ENCODE results near the gene RBM22. TPM values are rescaled to one million over a fixed set of nuclear protein-coding genes. Genes with fewer than 3 reads are reported as not detected.

Gene RBM22
- total and polyA plus RNA-seq, 2 of the 8 experiments (the other 6 are each of a cell fraction or from before 2014, with no cell fraction given) = 20.8 to 33.9 TPM

DNA sequence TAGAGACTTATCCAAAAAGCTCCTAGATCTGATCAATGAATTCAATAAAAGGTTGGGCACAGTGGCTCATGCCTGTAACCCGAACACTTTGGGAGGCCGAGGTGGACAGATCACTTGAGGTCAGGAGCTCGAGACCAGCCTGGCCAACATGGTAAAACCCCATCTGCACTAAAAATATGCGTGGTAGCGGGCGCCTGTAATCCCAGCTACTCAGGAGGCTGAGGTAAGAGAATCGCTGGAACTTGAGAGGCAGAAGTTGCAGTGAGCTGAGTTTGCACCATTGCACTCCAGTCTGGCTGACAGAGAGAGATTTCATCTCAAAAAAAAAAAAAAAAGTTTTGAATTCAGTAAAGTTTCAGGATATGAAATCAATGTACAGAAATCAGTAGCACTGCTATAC is 38.0 kb upstream of the RBM22 start:
- Histone ChIP-seq H3K4me1 (replicated peaks in 1 of 4; ENCODE audit: control insufficient read depth in 3 of 4, insufficient read depth in 4 of 4, low read length in 3 of 4) (no peaks in the 10 kb centered on the region), H3K23ac (ENCODE audit: insufficient read length) (no peak overlapping the region), H4K5ac (ENCODE audit: insufficient read length, low read depth, low read length) (no peak overlapping the region), H3K79me2 (ENCODE audit: control insufficient read depth in 1 of 2, insufficient read depth in 2 of 2, low read length in 2 of 2) (peaks cover 0 to 31% of the 10 kb centered on the region in 2 experiments; a peak in 2 of 4 replicates), H2AK5ac (ENCODE audit: low read depth, low read length) (no peak overlapping the region), H3K18ac (ENCODE audit: extremely low read depth, low read length) (no peak overlapping the region), H3K79me1 (ENCODE audit: low read depth, low read length) (peaks cover 5% of the 10 kb centered on the region), H2BK15ac (ENCODE audit: low read length) (no peak overlapping the region), H3K56ac (replicated peaks; ENCODE audit: insufficient read length, low read depth, low read length) (no peak overlapping the region), H3K4me3 (ENCODE audit: extremely low read depth in 1 of 4, insufficient read depth in 2 of 4, low read depth in 3 of 4, low read length in 4 of 4) (no peak overlapping the region), H3K36me3 (ENCODE audit: control insufficient read depth in 2 of 4, insufficient read depth in 4 of 4, low read length in 3 of 4) (peaks cover 0 to 9% (median 3%) of the 10 kb centered on the region in 4 experiments; a peak in 5 of 8 replicates), H2BK20ac (ENCODE audit: low read length) (no peak overlapping the region), H3K14ac (ENCODE audit: insufficient read length) (no peak overlapping the region), H3K9ac (replicated peaks in 1 of 4; ENCODE audit: extremely low read depth in 1 of 4, low read depth in 3 of 4, low read length in 3 of 4) (no peak overlapping the region), H4K8ac (ENCODE audit: extremely low read depth, insufficient read depth, low read length) (no peak overlapping the region), H3K4me2 (ENCODE audit: insufficient read depth in 1 of 2, low read depth in 2 of 2, low read length in 2 of 2) (no peak overlapping the region), H3K27me3 (replicated peaks in 1 of 4; ENCODE audit: control insufficient read depth in 3 of 4, extremely low read depth in 1 of 4, insufficient read depth in 3 of 4, low read length in 3 of 4) (no peaks in the 10 kb centered on the region), H2BK12ac (ENCODE audit: low read depth, low read length) (no peak overlapping the region), H4K20me1 (replicated peaks in 1 of 2; ENCODE audit: control insufficient read depth in 1 of 2, insufficient read depth in 2 of 2, low read length in 2 of 2) (no peaks in the 10 kb centered on the region), H2BK120ac (replicated peaks; ENCODE audit: low read depth, low read length) (no peak overlapping the region), H3K4ac (replicated peaks; ENCODE audit: insufficient read length, low read depth, low read length) (no peak overlapping the region), H3K9me3 (ENCODE audit: insufficient read depth in 2 of 2, low read depth in 1 of 2, low read length in 1 of 2) (peaks cover 3 to 10% of the 10 kb centered on the region in 2 experiments; a peak in 3 of 4 replicates), H2AFZ (ENCODE audit: low read length) (no peak overlapping the region), H3K23me2 (ENCODE audit: low read depth, low read length) (no peaks in the 10 kb centered on the region), H3K27ac (ENCODE audit: low read depth, low read length) (no peak overlapping the region), H2BK5ac (ENCODE audit: low read depth, low read length) (no peak overlapping the region), H4K91ac (replicated peaks; ENCODE audit: insufficient read length, low read length) (no peak overlapping the region)
- ChIA-PET CTCF (ENCODE audit: partially characterized antibody) (interaction anchor here (0.6 to 1.0 kb wide), 2 partner anchors 13 to 20 kb away, joined by 3 to 7 read pairs; partner anchors contain the start of gene DCTN4), POLR2A (ENCODE audit: partially characterized antibody) (interaction anchor here (0.8 kb wide), 2 partner anchors 19 to 30 kb away, joined by 3 to 4 read pairs; partner anchors contain the start of gene DCTN4)
- WGBS, 2 experiments (ENCODE audit: extremely low coverage in 1 of 2, insufficient coverage in 1 of 2, insufficient read length in 1 of 2, insufficient replicate concordance in 2 of 2, low coverage in 1 of 2, low lambda C conversion rate in 2 of 2, missing lambda C conversion rate in 1 of 2) = 92% methylated on average over 7 of the region's 7 CpGs; no CpG with 5 or more reads in 1 of the 2 experiments
- no peak for DNase-seq (ENCODE audit: low read depth in 1 of 2, low spot score in 2 of 2)
- FAIRE-seq = no peak
- TF ChIP-seq CBX8 (IDR thresholded peaks at IDR 0.05; ENCODE audit: borderline replicate concordance, low read depth, low read length) (no peak), SAP30 (IDR thresholded peaks at IDR 0.05; ENCODE audit: insufficient read depth, insufficient replicate concordance, low read length) (no peak), SP2 (IDR thresholded peaks at IDR 0.05; ENCODE audit: low read length) (no peak), POU5F1 (IDR thresholded peaks at IDR 0.05; ENCODE audit: low read depth, low read length) (no peak), USF2 (IDR thresholded peaks at IDR 0.05; ENCODE audit: low read length) (no peak), ASH2L (IDR thresholded peaks at IDR 0.05; ENCODE audit: low read length) (no peak), TAF7 (optimal IDR thresholded peaks at IDR 0.05; ENCODE audit: borderline replicate concordance, low read depth, low read length) (no peak)
- TF ChIP-seq, protein P1, sequence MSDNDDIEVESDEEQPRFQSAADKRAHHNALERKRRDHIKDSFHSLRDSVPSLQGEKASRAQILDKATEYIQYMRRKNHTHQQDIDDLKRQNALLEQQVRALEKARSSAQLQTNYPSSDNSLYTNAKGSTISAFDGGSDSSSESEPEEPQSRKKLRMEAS (IDR thresholded peaks at IDR 0.05) = no peak

Measured in H1 (cell line).